ENCODE data around the gene FBXO47. TPM values are rescaled to one million over a fixed set of nuclear protein-coding genes. Genes with fewer than 3 reads are reported as not detected.

FBXO47 gene
- total RNA-seq, 1 experiment from 2014 or later: not detected

DNA sequence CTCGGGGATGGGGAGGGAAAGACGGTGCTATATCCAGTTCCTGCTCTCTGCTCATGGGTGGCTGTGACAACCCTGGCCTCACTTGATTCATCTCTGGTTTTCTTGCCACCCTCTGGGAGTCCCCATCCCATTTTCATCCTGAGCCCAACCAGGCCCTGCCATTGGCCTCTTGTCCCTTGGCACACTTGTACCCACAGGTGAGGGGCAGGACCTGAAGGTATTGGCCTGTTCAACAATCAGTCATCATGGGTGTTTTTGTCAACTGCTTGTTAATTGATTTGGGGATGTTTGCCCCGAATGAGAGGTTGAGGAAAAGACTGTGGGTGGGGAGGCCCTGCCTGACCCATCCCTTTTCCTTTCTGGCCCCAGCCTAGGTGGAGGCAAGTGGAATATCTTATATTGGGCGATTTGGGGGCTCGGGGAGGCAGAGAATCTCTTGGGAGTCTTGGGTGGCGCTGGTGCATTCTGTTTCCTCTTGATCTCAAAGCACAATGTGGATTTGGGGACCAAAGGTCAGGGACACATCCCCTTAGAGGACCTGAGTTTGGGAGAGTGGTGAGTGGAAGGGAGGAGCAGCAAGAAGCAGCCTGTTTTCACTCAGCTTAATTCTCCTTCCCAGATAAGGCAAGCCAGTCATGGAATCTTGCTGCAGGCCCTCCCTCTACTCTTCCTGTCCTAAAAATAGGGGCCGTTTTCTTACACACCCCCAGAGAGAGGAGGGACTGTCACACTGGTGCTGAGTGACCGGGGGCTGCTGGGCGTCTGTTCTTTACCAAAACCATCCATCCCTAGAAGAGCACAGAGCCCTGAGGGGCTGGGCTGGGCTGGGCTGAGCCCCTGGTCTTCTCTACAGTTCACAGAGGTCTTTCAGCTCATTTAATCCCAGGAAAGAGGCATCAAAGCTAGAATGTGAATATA, 46.6 kb downstream of the FBXO47 start:
- BruUV-seq (replicated peaks): no TSS peak
- no peaks in the 10 kb centered on the region for H3K9me3 ChIP-seq (ENCODE audit: low read length)
- H3K36me3 ChIP-seq (ENCODE audit: low read depth, low read length): no peaks in the 10 kb centered on the region; the same call in 1 of the 2 replicates
- H4K20me1 ChIP-seq (ENCODE audit: low read length): no peaks in the 10 kb centered on the region
- H3K4me2 ChIP-seq (ENCODE audit: low read length): no peak overlapping the region
- H3K27ac ChIP-seq (ENCODE audit: low read length): no peak overlapping the region
- H3K79me2 ChIP-seq (ENCODE audit: low read length): no peaks in the 10 kb centered on the region
- H3K9ac ChIP-seq (ENCODE audit: low read length): no peak overlapping the region
- intact Hi-C loops (cut with micrococcal nuclease): no loop called here
- no peaks in the 10 kb centered on the region for H3K4me1 ChIP-seq (ENCODE audit: insufficient read depth, low read length)
- no peak for TF ChIP-seq EZH2 (IDR thresholded peaks at IDR 0.05; ENCODE audit: low read length, unreplicated experiment)
- TF ChIP-seq, protein P1, sequence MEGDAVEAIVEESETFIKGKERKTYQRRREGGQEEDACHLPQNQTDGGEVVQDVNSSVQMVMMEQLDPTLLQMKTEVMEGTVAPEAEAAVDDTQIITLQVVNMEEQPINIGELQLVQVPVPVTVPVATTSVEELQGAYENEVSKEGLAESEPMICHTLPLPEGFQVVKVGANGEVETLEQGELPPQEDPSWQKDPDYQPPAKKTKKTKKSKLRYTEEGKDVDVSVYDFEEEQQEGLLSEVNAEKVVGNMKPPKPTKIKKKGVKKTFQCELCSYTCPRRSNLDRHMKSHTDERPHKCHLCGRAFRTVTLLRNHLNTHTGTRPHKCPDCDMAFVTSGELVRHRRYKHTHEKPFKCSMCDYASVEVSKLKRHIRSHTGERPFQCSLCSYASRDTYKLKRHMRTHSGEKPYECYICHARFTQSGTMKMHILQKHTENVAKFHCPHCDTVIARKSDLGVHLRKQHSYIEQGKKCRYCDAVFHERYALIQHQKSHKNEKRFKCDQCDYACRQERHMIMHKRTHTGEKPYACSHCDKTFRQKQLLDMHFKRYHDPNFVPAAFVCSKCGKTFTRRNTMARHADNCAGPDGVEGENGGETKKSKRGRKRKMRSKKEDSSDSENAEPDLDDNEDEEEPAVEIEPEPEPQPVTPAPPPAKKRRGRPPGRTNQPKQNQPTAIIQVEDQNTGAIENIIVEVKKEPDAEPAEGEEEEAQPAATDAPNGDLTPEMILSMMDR (conservative IDR thresholded peaks at IDR 0.05; ENCODE audit: low read depth, low read length): no peak
- no peak for TF ChIP-seq EZH2phosphoT487 (IDR thresholded peaks at IDR 0.05; ENCODE audit: borderline replicate concordance, low read length)
- H2AFZ ChIP-seq (ENCODE audit: low read length): no peak overlapping the region
- ChIA-PET CTCF (no interaction called here), POLR2A (ENCODE audit: unreplicated experiment) (no interaction called here)
- DNase-seq (no peak), ATAC-seq (no peak)
- no peaks in the 10 kb centered on the region for H3K27me3 ChIP-seq (ENCODE audit: low read length)
- no peaks in the 10 kb centered on the region for H3F3A ChIP-seq (ENCODE audit: low read length, unreplicated experiment)
- H3K4me3 ChIP-seq (ENCODE audit: low read length): no peak overlapping the region
- no peaks in the 10 kb centered on the region for H3K9me2 ChIP-seq (replicated peaks; ENCODE audit: low read length)

DNA sequence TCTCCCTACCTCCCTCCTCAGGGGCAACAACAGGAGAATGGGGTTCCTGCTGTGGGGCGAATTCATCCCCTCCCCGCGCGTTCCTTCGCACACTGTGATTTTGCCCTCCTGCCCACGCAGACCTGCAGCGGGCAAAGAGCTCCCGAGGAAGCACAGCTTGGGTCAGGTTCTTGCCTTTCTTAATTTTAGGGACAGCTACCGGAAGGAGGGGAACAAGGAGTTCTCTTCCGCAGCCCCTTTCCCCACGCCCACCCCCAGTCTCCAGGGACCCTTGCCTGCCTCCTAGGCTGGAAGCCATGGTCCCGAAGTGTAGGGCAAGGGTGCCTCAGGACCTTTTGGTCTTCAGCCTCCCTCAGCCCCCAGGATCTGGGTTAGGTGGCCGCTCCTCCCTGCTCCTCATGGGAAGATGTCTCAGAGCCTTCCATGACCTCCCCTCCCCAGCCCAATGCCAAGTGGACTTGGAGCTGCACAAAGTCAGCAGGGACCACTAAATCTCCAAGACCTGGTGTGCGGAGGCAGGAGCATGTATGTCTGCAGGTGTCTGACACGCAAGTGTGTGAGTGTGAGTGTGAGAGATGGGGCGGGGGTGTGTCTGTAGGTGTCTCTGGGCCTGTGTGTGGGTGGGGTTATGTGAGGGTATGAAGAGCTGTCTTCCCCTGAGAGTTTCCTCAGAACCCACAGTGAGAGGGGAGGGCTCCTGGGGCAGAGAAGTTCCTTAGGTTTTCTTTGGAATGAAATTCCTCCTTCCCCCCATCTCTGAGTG, 47.7 kb downstream of the FBXO47 start:
- no peak for TF ChIP-seq EZH2 (IDR thresholded peaks at IDR 0.05; ENCODE audit: low read length, unreplicated experiment)
- TF ChIP-seq EZH2phosphoT487 (IDR thresholded peaks at IDR 0.05; ENCODE audit: borderline replicate concordance, low read length): no peak
- TF ChIP-seq, protein P1 (conservative IDR thresholded peaks at IDR 0.05; ENCODE audit: low read depth, low read length): no peak
- no TSS peak for BruUV-seq (replicated peaks)
- Histone ChIP-seq H2AFZ (ENCODE audit: low read length) (no peak overlapping the region), H3K27me3 (ENCODE audit: low read length) (no peaks in the 10 kb centered on the region), H3K4me3 (ENCODE audit: low read length) (no peak overlapping the region), H3K9me3 (ENCODE audit: low read length) (no peaks in the 10 kb centered on the region), H3F3A (ENCODE audit: low read length, unreplicated experiment) (no peaks in the 10 kb centered on the region), H3K27ac (ENCODE audit: low read length) (no peak overlapping the region), H3K4me1 (ENCODE audit: insufficient read depth, low read length) (no peaks in the 10 kb centered on the region), H3K4me2 (ENCODE audit: low read length) (no peak overlapping the region), H3K9ac (ENCODE audit: low read length) (no peak overlapping the region), H4K20me1 (ENCODE audit: low read length) (no peaks in the 10 kb centered on the region), H3K9me2 (replicated peaks; ENCODE audit: low read length) (no peaks in the 10 kb centered on the region), H3K79me2 (ENCODE audit: low read length) (no peaks in the 10 kb centered on the region), H3K36me3 (ENCODE audit: low read depth, low read length) (peaks cover 3% of the 10 kb centered on the region)
- POLR2A ChIA-PET (ENCODE audit: unreplicated experiment): no interaction called here
- CTCF ChIA-PET: no interaction called here
- DNase-seq: no peak
- no peak for ATAC-seq
- intact Hi-C loops (cut with micrococcal nuclease): no loop called here

All from PC-3 (cell line).